Esophagus muscularis mucosa (tissue), 3 donors: ENCODE measurements around the gene USP38.

ENCODE experiments used
- POLR2A ChIP-seq: fragments of 450-650 bp; IDR thresholded peaks from one replicate; pipeline ENCODE4 v1.6.1; 2017; ENCODE audit warnings: antibody characterized with exemption, moderate library complexity, mild to moderate bottlenecking, low read depth
- TF ChIP-seq, protein P1 (sequence below), 3 experiments: fragments of 200-600 bp in 2 of 3; fragments of 450-650 bp in 1 of 3; sonication (generic) in 2 of 3; IDR thresholded peaks; one replicate each; pipeline ENCODE4 v1.5.1; 2017 to 2019; ENCODE audit warnings: antibody characterized with exemption in 3 of 3, mild to moderate bottlenecking in 2 of 3, moderate library complexity in 1 of 3

DNA sequence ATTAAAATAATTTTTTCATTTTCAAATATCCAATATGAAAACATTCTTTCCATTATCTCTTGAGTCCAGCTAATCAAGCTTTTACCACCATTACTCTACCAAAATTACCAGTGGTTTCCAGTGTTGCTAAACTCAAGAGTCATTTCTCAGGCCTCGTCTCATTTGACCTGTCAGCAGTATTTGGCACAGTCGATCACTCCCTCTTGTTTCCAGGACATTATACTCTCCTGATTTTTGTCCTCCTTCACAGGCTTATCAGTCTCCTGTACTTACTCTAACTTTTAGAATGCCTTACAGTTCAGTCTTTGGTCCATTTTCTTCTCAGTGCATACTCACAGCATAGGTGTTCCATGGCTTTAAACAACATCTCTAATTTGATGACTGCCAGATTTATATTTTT lies 11.6 kb downstream of the USP38 start:
- TF ChIP-seq, protein P1, sequence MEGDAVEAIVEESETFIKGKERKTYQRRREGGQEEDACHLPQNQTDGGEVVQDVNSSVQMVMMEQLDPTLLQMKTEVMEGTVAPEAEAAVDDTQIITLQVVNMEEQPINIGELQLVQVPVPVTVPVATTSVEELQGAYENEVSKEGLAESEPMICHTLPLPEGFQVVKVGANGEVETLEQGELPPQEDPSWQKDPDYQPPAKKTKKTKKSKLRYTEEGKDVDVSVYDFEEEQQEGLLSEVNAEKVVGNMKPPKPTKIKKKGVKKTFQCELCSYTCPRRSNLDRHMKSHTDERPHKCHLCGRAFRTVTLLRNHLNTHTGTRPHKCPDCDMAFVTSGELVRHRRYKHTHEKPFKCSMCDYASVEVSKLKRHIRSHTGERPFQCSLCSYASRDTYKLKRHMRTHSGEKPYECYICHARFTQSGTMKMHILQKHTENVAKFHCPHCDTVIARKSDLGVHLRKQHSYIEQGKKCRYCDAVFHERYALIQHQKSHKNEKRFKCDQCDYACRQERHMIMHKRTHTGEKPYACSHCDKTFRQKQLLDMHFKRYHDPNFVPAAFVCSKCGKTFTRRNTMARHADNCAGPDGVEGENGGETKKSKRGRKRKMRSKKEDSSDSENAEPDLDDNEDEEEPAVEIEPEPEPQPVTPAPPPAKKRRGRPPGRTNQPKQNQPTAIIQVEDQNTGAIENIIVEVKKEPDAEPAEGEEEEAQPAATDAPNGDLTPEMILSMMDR (IDR thresholded peaks at IDR 0.05), result no peak
- TF ChIP-seq POLR2A, result no peak
